GM04503 (cell line): ENCODE results near the gene POLE.

Experiments
- DNase-seq: peaks from one replicate; pipeline ENCODE4 v3.0.0-alpha.2; 2012; ENCODE audit warnings: low read depth

The POLE gene

GRCh38 chr12:132631666-132632065 is 55.5 kb downstream of the POLE start:
- DNase-seq: no peak

GRCh38 chr12:132630672-132631071 is 56.5 kb downstream of the POLE start:
- no peak for DNase-seq

- DNase-seq: no peak
Measured at GRCh38 chr12:132629330-132629729, 57.8 kb downstream of the POLE start.

GRCh38 chr12:132625731-132626430 is 61.3 kb downstream of the POLE start:
- no peak for DNase-seq

GRCh38 chr12:132624910-132625630 is 62.1 kb downstream of the POLE start:
- DNase-seq: no peak

GRCh38 chr12:132624186-132624855 is 62.8 kb downstream of the POLE start:
- DNase-seq: no peak

GRCh38 chr12:132623072-132623869 is 63.9 kb downstream of the POLE start:
- DNase-seq: no peak

GRCh38 chr12:132622437-132623071 is 64.6 kb downstream of the POLE start:
- peak; percentile 29 for DNase-seq

GRCh38 chr12:132621657-132622435 is 65.3 kb downstream of the POLE start:
- DNase-seq: no peak

- DNase-seq: no peak
Measured at GRCh38 chr12:132620899-132621656, 66.1 kb downstream of the POLE start.

GRCh38 chr12:132620113-132620898 is 66.8 kb downstream of the POLE start:
- no peak for DNase-seq

GRCh38 chr12:132619386-132620112 is 67.6 kb downstream of the POLE start:
- no peak for DNase-seq

- no peak for DNase-seq
Measured at GRCh38 chr12:132619071-132619385, 68.1 kb downstream of the POLE start.

- DNase-seq: no peak
Measured at GRCh38 chr12:132618683-132619043, 68.5 kb downstream of the POLE start, which contains the start of gene P2RX2. Gene P2RX2 (plus strand): TSS chr12:132618776. CDS start chr12:132618817, 41 bp downstream.

GRCh38 chr12:132617822-132618682 is 69.1 kb downstream of the POLE start:
- DNase-seq: no peak

GRCh38 chr12:132617135-132617701 is 69.9 kb downstream of the POLE start:
- DNase-seq: no peak

- DNase-seq: no peak
Measured at GRCh38 chr12:132615579-132616038, 71.5 kb downstream of the POLE start.
